IMR-90 (cell line): ENCODE data around the gene HDGFL1. TPM values are rescaled to one million over a fixed set of nuclear protein-coding genes. Genes with fewer than 3 reads are reported as not detected.

Experiments
- ATAC-seq: fragments of 200-7000 bp; cut with Tn5 transposase; 2 replicates; pipeline ENCODE4 v1.9.1; 2020; ENCODE audit warnings: low read depth, mild to moderate bottlenecking, moderate library complexity
- BruUV-seq: library from RNA; stranded (reverse); fragments of 400-500 nt; replicated peaks from 2 replicates; lab custom pipeline; 2021; lab: Mats Ljungman, UMichigan
- CTCF ChIA-PET: fragments of 300-600 bp; formaldehyde crosslinking; extraction: SDS; loops from one replicate; lab custom pipeline; 2021; ENCODE audit warnings: antibody characterized with exemption; lab: Yijun Ruan, JAX
- POLR2A ChIA-PET: fragments of 300-600 bp; sonication (Branson Sonifier 250); formaldehyde crosslinking; loops from one replicate; lab custom pipeline; 2022; ENCODE audit warnings: antibody characterized with exemption; ENCODE audit not compliant: unreplicated experiment; lab: Charles Lee
- DNase-seq: peaks from one replicate; pipeline ENCODE4 v3.0.0; 2013
- H2AFZ ChIP-seq: replicated peaks from 2 replicates; pipeline ENCODE3; 2013; ENCODE audit warnings: low read length, mild to moderate bottlenecking; ENCODE audit not compliant: poor library complexity
- H2AK5ac ChIP-seq: 2 replicates; pipeline ENCODE4 v1.6.1; 2013; ENCODE audit warnings: low read depth, low read length, inconsistent platforms
- H2AK9ac ChIP-seq: replicated peaks from 2 replicates; pipeline ENCODE3; 2013; ENCODE audit warnings: mild to moderate bottlenecking, low read depth, low read length, moderate library complexity; ENCODE audit not compliant: poor library complexity
- H2BK120ac ChIP-seq: 2 replicates; pipeline ENCODE4 v1.6.1; 2013; ENCODE audit warnings: low read depth, low read length, inconsistent platforms
- H2BK15ac ChIP-seq: 3 replicates; pipeline ENCODE4 v1.6.1; 2013; ENCODE audit warnings: low read depth, low read length, inconsistent platforms
- H2BK20ac ChIP-seq: 2 replicates; pipeline ENCODE4 v1.6.1; 2013; ENCODE audit warnings: low read depth, mild to moderate bottlenecking, inconsistent platforms, low read length, moderate library complexity
- H2BK5ac ChIP-seq: 2 replicates; pipeline ENCODE4 v1.6.1; 2013; ENCODE audit warnings: mild to moderate bottlenecking, low read depth, low read length, inconsistent platforms; ENCODE audit not compliant: poor library complexity, severe bottlenecking
- H3K14ac ChIP-seq: replicated peaks from 2 replicates; pipeline ENCODE4 v1.6.1; 2013; ENCODE audit warnings: low read depth, low read length, inconsistent platforms
- H3K18ac ChIP-seq: 2 replicates; pipeline ENCODE4 v1.6.1; 2013; ENCODE audit warnings: low read depth, low read length, control low read depth
- H3K23ac ChIP-seq: 2 replicates; pipeline ENCODE4 v1.6.1; 2013; ENCODE audit warnings: low read depth, low read length, inconsistent platforms
- H3K27ac ChIP-seq: 2 replicates; pipeline ENCODE4 v1.5.1; 2013; ENCODE audit warnings: mild to moderate bottlenecking, control low read depth, low read length; ENCODE audit not compliant: insufficient read depth
- H3K27me3 ChIP-seq: 2 replicates; pipeline ENCODE4 v1.6.1; 2013; ENCODE audit warnings: low read length; ENCODE audit not compliant: control insufficient read depth, insufficient read depth
- H3K36me3 ChIP-seq: 2 replicates; pipeline ENCODE4 v1.6.1; 2013; ENCODE audit warnings: low read length, mixed read lengths; ENCODE audit not compliant: control insufficient read depth, insufficient read depth
- H3K4ac ChIP-seq: 2 replicates; pipeline ENCODE4 v1.6.1; 2013; ENCODE audit warnings: low read depth, low read length, inconsistent platforms
- H3K4me1 ChIP-seq: 2 replicates; pipeline ENCODE4 v1.6.1; 2013; ENCODE audit warnings: low read length, mixed read lengths; ENCODE audit not compliant: control insufficient read depth, insufficient read depth
- H3K4me2 ChIP-seq: 2 replicates; pipeline ENCODE4 v1.6.1; 2013; ENCODE audit warnings: low read depth, mild to moderate bottlenecking, control low read depth, low read length, moderate library complexity
- H3K4me3 ChIP-seq: 2 replicates; pipeline ENCODE4 v1.5.1; 2013; ENCODE audit warnings: low read depth, mild to moderate bottlenecking, control low read depth, low read length, moderate library complexity; ENCODE audit not compliant: insufficient read depth
- H3K56ac ChIP-seq: 2 replicates; pipeline ENCODE4 v1.6.1; 2013; ENCODE audit warnings: low read length, inconsistent platforms; ENCODE audit not compliant: insufficient read depth; ENCODE audit errors: extremely low read depth
- H3K79me1 ChIP-seq, 2 experiments: 2 replicates each; pipeline ENCODE4 v1.6.1; 2013; ENCODE audit warnings: low read length in 2 of 2, inconsistent platforms in 1 of 2, low read depth in 1 of 2
- H3K9ac ChIP-seq: 2 replicates; pipeline ENCODE4 v1.6.1; 2013; ENCODE audit warnings: low read depth, low read length, control low read depth
- H3K9me1 ChIP-seq: 2 replicates; pipeline ENCODE4 v1.6.1; 2013; ENCODE audit warnings: low read length, inconsistent platforms; ENCODE audit not compliant: insufficient read depth
- H3K9me3 ChIP-seq: 2 replicates; pipeline ENCODE4 v1.6.1; 2013; ENCODE audit warnings: low read length; ENCODE audit not compliant: control insufficient read depth, insufficient read depth
- H4K20me1 ChIP-seq: 2 replicates; pipeline ENCODE4 v1.6.1; 2013; ENCODE audit warnings: low read length, inconsistent platforms; ENCODE audit not compliant: insufficient read depth
- H4K5ac ChIP-seq: 2 replicates; pipeline ENCODE4 v1.6.1; 2013; ENCODE audit warnings: mild to moderate bottlenecking, low read depth, low read length, control low read depth
- H4K8ac ChIP-seq, 2 experiments: 2 replicates each; pipeline ENCODE4 v1.6.1; 2013; ENCODE audit warnings: low read depth in 2 of 2, low read length in 2 of 2, control low read depth in 1 of 2, inconsistent platforms in 1 of 2
- H4K91ac ChIP-seq: 2 replicates; pipeline ENCODE4 v1.6.1; 2013; ENCODE audit warnings: low read depth, low read length, inconsistent platforms; ENCODE audit not compliant: insufficient read depth
- CEBPB ChIP-seq: IDR thresholded peaks from 2 replicates; pipeline ENCODE4 v1.6.1; 2012; ENCODE audit warnings: low read depth, low read length, improper control_type of control experiment
- CHD1 ChIP-seq: IDR thresholded peaks from 2 replicates; pipeline ENCODE4 v1.6.1; 2012; ENCODE audit warnings: low read depth, low read length, improper control_type of control experiment
- RFX5 ChIP-seq: IDR thresholded peaks from 2 replicates; pipeline ENCODE4 v1.8.0; 2012; ENCODE audit warnings: low read depth, mild to moderate bottlenecking, low read length, moderate library complexity
- WGBS, 2 experiments: methylation state at CpG; one replicate each; pipeline versions ENCODE4 v1.1.5 to v1.1.7; 2013; ENCODE audit warnings: missing lambda C conversion rate in 2 of 2; ENCODE audit not compliant: insufficient read length in 1 of 2; ENCODE audit errors: extremely low coverage in 2 of 2; 5-methylcytosine and 5-hydroxymethylcytosine counted together
- dilution Hi-C: fragments of 300-500 bp; cut with HindIII; formaldehyde crosslinking; loops from one replicate; pipeline ENCODE4 v1.14.3; 2018; ENCODE audit warnings: low sequenced_read_pairs; ENCODE audit not compliant: unreplicated experiment
- in situ Hi-C: fragments of 300-500 bp; cut with MboI; formaldehyde crosslinking; loops from 3 replicates; pipeline ENCODE4 v1.14.3; 2019; ENCODE audit warnings: low sequenced_read_pairs, inconsistent platforms, mixed read lengths
- intact Hi-C: fragments of 100-400 bp; cut with micrococcal nuclease; formaldehyde crosslinking; loops from 2 replicates; pipeline ENCODE4 v1.10.0; 2022
- polyA plus RNA-seq, 3 experiments: library from polyadenylated mRNA; depleted of rRNA; stranded (reverse); fragments of >200 nt; gene quantifications; 2 replicates each; pipeline ENCODE4 v1.2.3, GENCODE V29; 2012; ENCODE audit warnings: low replicate concordance in 1 of 3
- total RNA-seq: library from RNA; depleted of rRNA; stranded (reverse); fragments of >200 nt; gene quantifications from 2 replicates; pipeline ENCODE4 v1.2.3, GENCODE V29; 2012

HDGFL1 gene
- total and polyA plus RNA-seq, 2 of the 4 experiments (the other 2 are of a cell fraction) = not detected

DNA sequence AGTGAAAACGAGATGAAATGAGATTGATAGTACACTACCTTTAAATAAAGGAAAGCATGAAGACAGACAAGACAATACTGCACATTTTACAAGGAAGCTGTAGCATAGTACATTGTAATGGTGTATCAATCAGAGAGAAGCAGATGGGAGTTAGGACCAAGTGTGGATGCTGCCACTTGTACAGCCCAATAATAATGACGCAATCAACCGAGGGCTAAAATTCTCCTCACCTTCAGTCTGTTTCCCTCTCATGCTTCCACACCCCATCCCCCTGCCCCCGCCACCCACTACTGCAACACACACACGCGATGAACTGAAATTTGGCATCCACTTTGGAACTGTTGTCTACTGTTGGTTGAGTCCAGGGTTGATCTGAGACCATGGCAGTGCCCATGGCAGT is 12.4 kb upstream of the HDGFL1 start:
- ATAC-seq = no peak
- Histone ChIP-seq H3K27me3 (no peaks in the 10 kb centered on the region), H2AFZ (no peak overlapping the region), H3K9ac (no peak overlapping the region), H3K18ac (no peak overlapping the region), H2BK15ac (no peak overlapping the region), H2AK5ac (no peak overlapping the region), H3K4me2 (no peak overlapping the region), H3K4ac (no peak overlapping the region), H4K91ac (no peak overlapping the region), H3K23ac (no peak overlapping the region), H2AK9ac (no peak overlapping the region), H2BK20ac (no peak overlapping the region), H3K9me3 (no peaks in the 10 kb centered on the region), H4K8ac (no peak overlapping the region), H3K9me1 (no peaks in the 10 kb centered on the region), H3K27ac (no peak overlapping the region), H3K56ac (no peak overlapping the region), H3K79me1 (no peaks in the 10 kb centered on the region), H3K36me3 (no peaks in the 10 kb centered on the region), H2BK5ac (no peak overlapping the region), H3K4me1 (no peaks in the 10 kb centered on the region), H4K20me1 (no peaks in the 10 kb centered on the region), H4K5ac (no peak overlapping the region), H3K14ac (no peak overlapping the region), H3K4me3 (no peak overlapping the region), H2BK120ac (no peak overlapping the region)
- no CpG with 5 or more reads among the region's 6 CpGs for WGBS, 2 experiments
- BruUV-seq = no TSS peak
- ChIA-PET CTCF (no interaction called here), POLR2A (interaction anchor here (0.6 kb wide), 1 partner anchor 170 kb away, joined by 6 read pairs; no protein-coding TSS in a partner anchor)
- in situ Hi-C loops = no loop called here
- dilution Hi-C loops = no loop called here
- intact Hi-C loops = no loop called here
- no peak for DNase-seq
- TF ChIP-seq CHD1 = no peak
- TF ChIP-seq RFX5 = no peak
- TF ChIP-seq CEBPB = peak; percentile 69
